Tibial nerve (tissue), 4 donors: Measurements from ENCODE around the gene LMOD3. TPM values are rescaled to one million over a fixed set of nuclear protein-coding genes. Genes with fewer than 3 reads are reported as not detected.

ENCODE experiments used
- DNase-seq, 2 donors: peaks; one replicate each; pipeline ENCODE4 v3.0.0-alpha.2; 2019; ENCODE audit warnings: low spot score in 2 of 2
- H3K27ac ChIP-seq, 4 donors: fragments of 200-600 bp; sonication (generic) in 3 of 4; one replicate each; pipeline ENCODE4 v1.5.1; 2017 to 2019; ENCODE audit warnings: mild to moderate bottlenecking in 1 of 4
- H3K27me3 ChIP-seq, 2 donors: fragments of 200-600 bp; sonication (generic) in 1 of 2; one replicate each; pipeline versions ENCODE4 v1.5.1 to v1.6.0; 2017 to 2019
- H3K36me3 ChIP-seq, 3 donors: fragments of 200-600 bp; sonication (generic); one replicate each; pipeline ENCODE4 v1.5.1; 2018 to 2019
- H3K4me1 ChIP-seq, 4 donors: fragments of 200-600 bp; sonication (generic) in 3 of 4; one replicate each; pipeline ENCODE4 v1.5.1; 2017 to 2019
- H3K4me3 ChIP-seq, 4 donors: fragments of 200-600 bp; sonication (generic) in 3 of 4; one replicate each; pipeline ENCODE4 v1.5.1; 2017 to 2019; ENCODE audit warnings: mild to moderate bottlenecking in 1 of 4, moderate library complexity in 1 of 4
- H3K9me3 ChIP-seq, 4 donors: fragments of 200-600 bp; sonication (generic) in 3 of 4; one replicate each; pipeline ENCODE4 v1.5.1; 2017 to 2019
- EP300 ChIP-seq, 2 donors: sonication (generic); formaldehyde crosslinking; IDR thresholded peaks; one replicate each; pipeline ENCODE4 v1.6.1; 2017; ENCODE audit warnings: antibody characterized with exemption in 2 of 2, mild to moderate bottlenecking in 1 of 2
- POLR2A ChIP-seq, 2 donors: fragments of 450-650 bp; IDR thresholded peaks; one replicate each; pipeline ENCODE4 v1.6.1; 2017; ENCODE audit warnings: antibody characterized with exemption in 2 of 2, mild to moderate bottlenecking in 2 of 2, moderate library complexity in 2 of 2
- WGBS, 2 donors: methylation state at CpG; one replicate each; pipeline ENCODE4 v1.1.5; 2018; 5-methylcytosine and 5-hydroxymethylcytosine counted together
- total RNA-seq, 4 donors: library from RNA; depleted of rRNA; stranded (reverse); fragments of >200 nt; gene quantifications; one replicate each; pipeline ENCODE4 v1.1.0, GENCODE V29; 2016
- TF ChIP-seq, protein P1 (sequence below), 5 experiments: fragments of 200-600 bp in 3 of 5; fragments of 450-650 bp in 2 of 5; sonication (generic) in 3 of 5; IDR thresholded peaks; one replicate each; pipeline ENCODE4 v1.5.1; 2016 to 2019; ENCODE audit warnings: antibody characterized with exemption in 5 of 5, mild to moderate bottlenecking in 3 of 5, moderate library complexity in 2 of 5

Gene LMOD3
- total RNA-seq, 4 donors from 2014 or later = not detected

DNA sequence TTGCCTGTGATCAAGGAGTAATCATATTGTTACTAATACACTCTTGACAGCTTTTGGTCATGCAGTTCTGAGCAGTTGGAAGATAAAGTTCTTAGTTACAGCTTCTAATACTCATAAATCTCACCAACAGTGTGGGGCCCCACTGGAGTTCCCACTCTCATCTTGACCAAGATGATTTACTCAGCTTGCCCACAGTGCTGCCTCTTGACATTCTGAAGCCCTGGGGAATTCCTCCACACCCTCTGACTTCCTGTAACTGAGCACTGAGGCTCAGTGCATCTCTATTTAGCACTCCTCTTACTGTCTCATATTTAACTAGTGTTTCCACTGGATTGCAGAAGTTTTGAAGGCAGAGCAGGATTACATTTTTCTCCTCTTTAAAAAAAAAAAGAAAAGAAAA is 39.6 kb downstream of the LMOD3 start:
- Histone ChIP-seq H3K36me3 (no peaks in the 10 kb centered on the region), H3K4me1 (peaks cover 0 to 78% (median 65%) of the 10 kb centered on the region in 4 donors), H3K4me3 (no peak overlapping the region), H3K27me3 (no peaks in the 10 kb centered on the region), H3K9me3 (no peaks in the 10 kb centered on the region), H3K27ac (peak overlapping the region in 3 of 4 donors; percentile 45 to 97 (median 92))
- TF ChIP-seq POLR2A (IDR thresholded peaks at IDR 0.05) (no peak), EP300 (IDR thresholded peaks at IDR 0.05) (peak in 1 of 2 donors; percentile 40)
- TF ChIP-seq, protein P1, sequence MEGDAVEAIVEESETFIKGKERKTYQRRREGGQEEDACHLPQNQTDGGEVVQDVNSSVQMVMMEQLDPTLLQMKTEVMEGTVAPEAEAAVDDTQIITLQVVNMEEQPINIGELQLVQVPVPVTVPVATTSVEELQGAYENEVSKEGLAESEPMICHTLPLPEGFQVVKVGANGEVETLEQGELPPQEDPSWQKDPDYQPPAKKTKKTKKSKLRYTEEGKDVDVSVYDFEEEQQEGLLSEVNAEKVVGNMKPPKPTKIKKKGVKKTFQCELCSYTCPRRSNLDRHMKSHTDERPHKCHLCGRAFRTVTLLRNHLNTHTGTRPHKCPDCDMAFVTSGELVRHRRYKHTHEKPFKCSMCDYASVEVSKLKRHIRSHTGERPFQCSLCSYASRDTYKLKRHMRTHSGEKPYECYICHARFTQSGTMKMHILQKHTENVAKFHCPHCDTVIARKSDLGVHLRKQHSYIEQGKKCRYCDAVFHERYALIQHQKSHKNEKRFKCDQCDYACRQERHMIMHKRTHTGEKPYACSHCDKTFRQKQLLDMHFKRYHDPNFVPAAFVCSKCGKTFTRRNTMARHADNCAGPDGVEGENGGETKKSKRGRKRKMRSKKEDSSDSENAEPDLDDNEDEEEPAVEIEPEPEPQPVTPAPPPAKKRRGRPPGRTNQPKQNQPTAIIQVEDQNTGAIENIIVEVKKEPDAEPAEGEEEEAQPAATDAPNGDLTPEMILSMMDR (IDR thresholded peaks at IDR 0.05) = no peak
- no peak for DNase-seq

DNA sequence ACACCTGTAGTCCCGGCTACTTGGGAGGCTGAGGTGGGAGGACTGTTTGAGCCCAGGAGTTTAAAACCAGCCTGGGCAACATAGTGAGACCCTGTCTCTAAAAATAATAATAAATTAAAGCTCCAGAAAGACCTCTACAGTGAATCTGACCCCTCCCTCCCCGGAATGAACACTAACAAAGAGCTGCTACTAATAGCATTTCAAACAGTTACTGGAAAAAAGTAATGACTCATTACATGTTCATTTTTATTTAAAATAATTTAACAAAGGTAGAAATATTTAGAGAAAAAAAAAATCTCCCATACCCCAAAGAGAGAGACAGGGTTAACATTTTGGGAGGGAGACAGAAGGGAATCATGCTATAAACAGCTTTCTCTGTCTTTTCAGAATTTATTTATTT is 40.0 kb downstream of the LMOD3 start:
- no peak for DNase-seq
- WGBS, 2 donors = 54 to 63% methylated on average over 2 of the region's 2 CpGs
- no peak for TF ChIP-seq POLR2A (IDR thresholded peaks at IDR 0.05)
- TF ChIP-seq, protein P1 (IDR thresholded peaks at IDR 0.05) = no peak
- no peak for TF ChIP-seq EP300 (IDR thresholded peaks at IDR 0.05)
- Histone ChIP-seq H3K27ac (peak overlapping the region in 3 of 4 donors; percentile 45 to 97 (median 92)), H3K27me3 (no peaks in the 10 kb centered on the region), H3K36me3 (no peaks in the 10 kb centered on the region), H3K4me1 (peaks cover 0 to 78% (median 62%) of the 10 kb centered on the region in 4 donors), H3K9me3 (no peaks in the 10 kb centered on the region), H3K4me3 (no peak overlapping the region)

DNA sequence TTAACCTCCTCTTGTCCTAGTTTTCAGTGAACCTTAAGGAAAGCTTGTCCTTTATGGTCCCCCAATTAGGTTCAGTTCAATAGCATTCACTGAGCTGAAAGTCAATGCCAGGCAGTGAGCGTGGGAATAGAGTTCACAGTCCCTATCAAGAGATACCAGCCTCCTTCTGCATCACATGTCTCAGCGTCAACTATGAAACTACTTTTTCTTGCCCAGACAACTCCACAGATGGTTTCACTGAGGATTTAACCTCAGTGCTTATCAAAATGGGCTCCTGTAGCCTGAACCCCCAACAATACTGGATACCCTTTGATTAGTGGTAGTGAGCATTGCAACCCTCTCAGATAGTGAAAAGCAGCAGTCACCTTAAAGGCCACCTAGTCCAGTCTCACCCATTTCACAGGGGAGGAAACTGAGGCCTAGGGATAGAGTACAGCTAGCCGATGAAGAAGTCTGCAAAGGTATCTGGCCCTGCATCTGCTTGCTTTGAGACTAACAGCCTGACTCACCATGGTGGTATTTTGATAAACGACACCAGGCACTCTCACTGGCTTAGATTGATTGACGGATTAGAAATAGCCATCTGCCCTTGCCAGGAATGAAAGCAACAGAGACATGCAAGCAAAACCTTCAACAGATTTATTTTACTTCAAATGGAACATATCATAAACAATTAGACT is 40.7 kb downstream of the LMOD3 start:
- peaks cover 0 to 1% (median 0%) of the 10 kb centered on the region in 3 donors for H3K36me3 ChIP-seq
- no peaks in the 10 kb centered on the region for H3K9me3 ChIP-seq
- no peaks in the 10 kb centered on the region for H3K27me3 ChIP-seq
- peaks cover 0 to 75% (median 56%) of the 10 kb centered on the region in 4 donors for H3K4me1 ChIP-seq
- DNase-seq = no peak
- H3K4me3 ChIP-seq = no peak overlapping the region
- no peak for TF ChIP-seq POLR2A (IDR thresholded peaks at IDR 0.05)
- no peak for TF ChIP-seq EP300 (IDR thresholded peaks at IDR 0.05)
- TF ChIP-seq, protein P1 (IDR thresholded peaks at IDR 0.05) = no peak
- peak overlapping the region in 3 of 4 donors; percentile 45 to 97 (median 92) for H3K27ac ChIP-seq
- 75 to 79% methylated on average over 5 of the region's 5 CpGs for WGBS, 2 donors

DNA sequence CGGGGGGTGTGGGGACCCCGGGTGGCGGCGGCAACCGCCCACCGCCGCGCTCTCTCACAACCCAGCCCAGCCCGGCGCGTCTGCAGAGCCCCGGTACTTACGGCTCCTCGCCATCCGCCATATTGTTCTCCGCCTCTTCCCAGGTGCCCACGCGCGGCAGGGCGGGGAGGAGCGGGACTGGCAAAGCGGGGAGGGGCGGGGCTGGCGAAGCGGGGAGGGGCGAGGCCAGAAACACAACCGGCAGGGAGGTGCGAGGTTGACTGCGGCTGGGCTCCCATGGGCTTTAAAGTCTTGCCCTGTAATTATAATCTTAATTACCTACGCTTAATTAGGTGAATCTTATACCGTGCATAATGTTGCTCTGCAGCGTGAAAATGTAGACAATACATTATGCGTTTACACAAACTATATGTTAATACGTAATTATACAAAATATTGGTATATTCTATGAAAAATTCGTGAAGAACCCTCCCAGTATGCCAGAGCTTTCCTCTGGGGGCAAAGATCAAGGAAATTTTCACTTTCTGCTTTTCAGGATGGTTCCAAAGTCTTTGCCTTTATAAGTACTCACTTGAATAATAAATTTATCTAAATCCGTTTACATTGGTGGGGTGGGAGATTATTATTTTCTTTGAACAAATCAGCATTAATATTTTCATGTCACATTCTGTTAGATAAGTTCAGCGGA is 42.0 kb downstream of the LMOD3 start, which contains the start of gene UBA3:
TSS of gene UBA3 (minus strand) at position 133 of the 688 bp plus-strand sequence. CDS start at position 121, 12 bp downstream.
- 4 to 5% methylated on average over 34 to 37 of the region's 37 CpGs for WGBS, 2 donors
- Histone ChIP-seq H3K9me3 (no peaks in the 10 kb centered on the region), H3K27ac (peak within 1 kb of the TSS; percentile 76 to 97 (median 93)), H3K4me1 (peaks cover 0 to 67% (median 52%) of the 10 kb centered on the region in 4 donors), H3K27me3 (no peaks in the 10 kb centered on the region), H3K4me3 (peak within 1 kb of the TSS; percentile 74 to 96 (median 83)), H3K36me3 (peaks cover 0 to 14% (median 0%) of the 10 kb centered on the region in 3 donors)
- DNase-seq = peak; percentile 88 to 91
- TF ChIP-seq POLR2A (IDR thresholded peaks at IDR 0.05) (peak in 1 of 2 donors; percentile 39), EP300 (IDR thresholded peaks at IDR 0.05) (peak in 1 of 2 donors; percentile 85)
- TF ChIP-seq, protein P1 (IDR thresholded peaks at IDR 0.05) = no peak
